ENCODE results near the gene ZNF20.

Gene ZNF20

GRCh38 chr19:12163826-12164225 is 23.7 kb upstream of the ZNF20 start:
- Histone ChIP-seq H3K36me3 (replicated peaks; ENCODE audit: low read depth, low read length) (peaks cover 22% of the 10 kb centered on the region), H3K4me2 (ENCODE audit: low read length) (peak overlapping the region; percentile 96), H3K4me3 (ENCODE audit: low read length) (peak overlapping the region; percentile 78), H4K20me1 (ENCODE audit: insufficient read depth, low read length) (peaks cover 18% of the 10 kb centered on the region), H3K27me3 (ENCODE audit: low read depth, low read length) (no peaks in the 10 kb centered on the region), H3K9me3 (ENCODE audit: insufficient read depth, low read length) (no peaks in the 10 kb centered on the region), H3K9ac (ENCODE audit: low read length) (peak overlapping the region; percentile 78), H3K27ac (ENCODE audit: low read length) (no peak overlapping the region), H3K79me2 (ENCODE audit: low read length) (peaks cover 58% of the 10 kb centered on the region), H2AFZ (ENCODE audit: low read depth, low read length) (no peak overlapping the region), H3K4me1 (ENCODE audit: low read length) (peaks cover 6% of the 10 kb centered on the region)
- TF ChIP-seq CTCF (IDR thresholded peaks at IDR 0.05; ENCODE audit: low read depth, low read length) (no peak), EZH2phosphoT487 (IDR thresholded peaks at IDR 0.05; ENCODE audit: low read depth) (no peak)

GRCh38 chr19:12162882-12163806 is 23.0 kb upstream of the ZNF20 start, which contains the start of gene ZNF136:
Gene ZNF136 (plus strand): TSS chr19:12163096. CDS start chr19:12163204, 108 bp downstream.
- Histone ChIP-seq H3K4me1 (ENCODE audit: low read length) (peaks cover 6% of the 10 kb centered on the region), H3K79me2 (ENCODE audit: low read length) (peaks cover 51% of the 10 kb centered on the region), H3K4me3 (ENCODE audit: low read length) (peak within 1 kb of the TSS; percentile 78), H2AFZ (ENCODE audit: low read depth, low read length) (peak within 1 kb of the TSS; percentile 93), H3K4me2 (ENCODE audit: low read length) (peak within 1 kb of the TSS; percentile 96), H3K27ac (ENCODE audit: low read length) (peak within 1 kb of the TSS; percentile 47), H3K9me3 (ENCODE audit: insufficient read depth, low read length) (no peaks in the 10 kb centered on the region), H3K36me3 (replicated peaks; ENCODE audit: low read depth, low read length) (peaks cover 17% of the 10 kb centered on the region), H4K20me1 (ENCODE audit: insufficient read depth, low read length) (peaks cover 18% of the 10 kb centered on the region), H3K27me3 (ENCODE audit: low read depth, low read length) (no peaks in the 10 kb centered on the region), H3K9ac (ENCODE audit: low read length) (peak within 1 kb of the TSS; percentile 78)
- no peak for TF ChIP-seq CTCF (IDR thresholded peaks at IDR 0.05; ENCODE audit: low read depth, low read length)

GRCh38 chr19:12162513-12162881 is 22.3 kb upstream of the ZNF20 start:
- peaks cover 47% of the 10 kb centered on the region for H3K79me2 ChIP-seq (ENCODE audit: low read length)
- peaks cover 18% of the 10 kb centered on the region for H4K20me1 ChIP-seq (ENCODE audit: insufficient read depth, low read length)
- H3K4me2 ChIP-seq (ENCODE audit: low read length), result peak overlapping the region; percentile 96
- H3K4me1 ChIP-seq (ENCODE audit: low read length), result peaks cover 6% of the 10 kb centered on the region
- no peaks in the 10 kb centered on the region for H3K27me3 ChIP-seq (ENCODE audit: low read depth, low read length)
- peak overlapping the region; percentile 93 for H2AFZ ChIP-seq (ENCODE audit: low read depth, low read length)
- H3K27ac ChIP-seq (ENCODE audit: low read length), result no peak overlapping the region
- peaks cover 16% of the 10 kb centered on the region for H3K36me3 ChIP-seq (replicated peaks; ENCODE audit: low read depth, low read length)
- H3K9me3 ChIP-seq (ENCODE audit: insufficient read depth, low read length), result no peaks in the 10 kb centered on the region
- peak overlapping the region; percentile 34 for H3K9ac ChIP-seq (ENCODE audit: low read length)
- H3K4me3 ChIP-seq (ENCODE audit: low read length), result peak overlapping the region; percentile 78
- TF ChIP-seq EZH2phosphoT487 (IDR thresholded peaks at IDR 0.05; ENCODE audit: low read depth) (no peak), CTCF (IDR thresholded peaks at IDR 0.05; ENCODE audit: low read depth, low read length) (no peak)

GRCh38 chr19:12159773-12160414 is 19.7 kb upstream of the ZNF20 start:
- Histone ChIP-seq H2AFZ (ENCODE audit: low read depth, low read length) (no peak overlapping the region), H3K36me3 (replicated peaks; ENCODE audit: low read depth, low read length) (peaks cover 4% of the 10 kb centered on the region), H4K20me1 (ENCODE audit: insufficient read depth, low read length) (peaks cover 6% of the 10 kb centered on the region), H3K4me2 (ENCODE audit: low read length) (no peak overlapping the region), H3K9ac (ENCODE audit: low read length) (no peak overlapping the region), H3K4me1 (ENCODE audit: low read length) (peaks cover 15% of the 10 kb centered on the region), H3K79me2 (ENCODE audit: low read length) (peaks cover 34% of the 10 kb centered on the region), H3K27me3 (ENCODE audit: low read depth, low read length) (no peaks in the 10 kb centered on the region), H3K4me3 (ENCODE audit: low read length) (no peak overlapping the region), H3K27ac (ENCODE audit: low read length) (no peak overlapping the region), H3K9me3 (ENCODE audit: insufficient read depth, low read length) (no peaks in the 10 kb centered on the region)
- TF ChIP-seq EZH2phosphoT487 (IDR thresholded peaks at IDR 0.05; ENCODE audit: low read depth) (no peak), CTCF (IDR thresholded peaks at IDR 0.05; ENCODE audit: low read depth, low read length) (no peak)
